ENCODE data around the gene MAP1LC3A. TPM values are rescaled to one million over a fixed set of nuclear protein-coding genes. Genes with fewer than 3 reads are reported as not detected.

MAP1LC3A gene
- total RNA-seq, 1 experiment from 2014 or later: 25.9 TPM

GRCh38 chr20:34582221-34582620 is 23.7 kb downstream of the MAP1LC3A start:
- no peak overlapping the region for H2AK5ac ChIP-seq (ENCODE audit: insufficient read length, low read length)
- H2BK15ac ChIP-seq (ENCODE audit: low read depth, low read length): no peak overlapping the region
- Mint-ChIP-seq H3K27ac (no peak overlapping the region; a peak in 1 of 7 replicates), H3K9me3 (no peaks in the 10 kb centered on the region), H3K4me1 (no peaks in the 10 kb centered on the region), H3K27me3 (ENCODE audit: low read depth) (no peaks in the 10 kb centered on the region; the same call in 1 of the 2 replicates), H3K36me3 (ENCODE audit: insufficient read depth in 1 of 3, low read depth in 3 of 3) (peaks cover 0 to 15% (median 6%) of the 10 kb centered on the region in 3 experiments; a peak in 4 of 7 replicates), H3K4me3 (no peak overlapping the region)
- H3K79me1 ChIP-seq (ENCODE audit: insufficient read depth, low read depth, low read length, poor library complexity, severe bottlenecking): no peaks in the 10 kb centered on the region
- H2BK20ac ChIP-seq (ENCODE audit: low read depth, low read length, poor library complexity, severe bottlenecking): no peak overlapping the region
- H2BK12ac ChIP-seq (ENCODE audit: insufficient read length, low read depth, low read length): no peak overlapping the region
- H3K23ac ChIP-seq (ENCODE audit: insufficient read length, low read depth, low read length): no peak overlapping the region
- no peak overlapping the region for H2BK120ac ChIP-seq (ENCODE audit: low read depth, low read length, poor library complexity, severe bottlenecking)
- no peak overlapping the region for H3T11ph ChIP-seq (ENCODE audit: low read length)
- no peak overlapping the region for H3K18ac ChIP-seq (ENCODE audit: insufficient read length, low read depth, low read length)
- TF ChIP-seq, protein P1, sequence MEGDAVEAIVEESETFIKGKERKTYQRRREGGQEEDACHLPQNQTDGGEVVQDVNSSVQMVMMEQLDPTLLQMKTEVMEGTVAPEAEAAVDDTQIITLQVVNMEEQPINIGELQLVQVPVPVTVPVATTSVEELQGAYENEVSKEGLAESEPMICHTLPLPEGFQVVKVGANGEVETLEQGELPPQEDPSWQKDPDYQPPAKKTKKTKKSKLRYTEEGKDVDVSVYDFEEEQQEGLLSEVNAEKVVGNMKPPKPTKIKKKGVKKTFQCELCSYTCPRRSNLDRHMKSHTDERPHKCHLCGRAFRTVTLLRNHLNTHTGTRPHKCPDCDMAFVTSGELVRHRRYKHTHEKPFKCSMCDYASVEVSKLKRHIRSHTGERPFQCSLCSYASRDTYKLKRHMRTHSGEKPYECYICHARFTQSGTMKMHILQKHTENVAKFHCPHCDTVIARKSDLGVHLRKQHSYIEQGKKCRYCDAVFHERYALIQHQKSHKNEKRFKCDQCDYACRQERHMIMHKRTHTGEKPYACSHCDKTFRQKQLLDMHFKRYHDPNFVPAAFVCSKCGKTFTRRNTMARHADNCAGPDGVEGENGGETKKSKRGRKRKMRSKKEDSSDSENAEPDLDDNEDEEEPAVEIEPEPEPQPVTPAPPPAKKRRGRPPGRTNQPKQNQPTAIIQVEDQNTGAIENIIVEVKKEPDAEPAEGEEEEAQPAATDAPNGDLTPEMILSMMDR (conservative IDR thresholded peaks at IDR 0.05): no peak
- no peak overlapping the region for H4K91ac ChIP-seq (ENCODE audit: insufficient read length, low read depth, low read length)
- H2BK5ac ChIP-seq (ENCODE audit: insufficient read length, low read length): no peak overlapping the region
- no peaks in the 10 kb centered on the region for H4K20me1 ChIP-seq (ENCODE audit: control insufficient read depth, insufficient read depth, insufficient read length)
- H4K5ac ChIP-seq (ENCODE audit: insufficient read length, low read depth, low read length): no peak overlapping the region
- no peak overlapping the region for H3K4me2 ChIP-seq (ENCODE audit: insufficient read depth, insufficient read length, low read length)
- H3K9me3 ChIP-seq (ENCODE audit: control insufficient read depth, low read depth, low read length): no peaks in the 10 kb centered on the region
- DNase-seq: no peak
- no peak overlapping the region for H4K8ac ChIP-seq (replicated peaks; ENCODE audit: insufficient read length, low read depth, low read length)
- WGBS (ENCODE audit: extremely low coverage, insufficient read length, low lambda C conversion rate): no CpG with 5 or more reads among the region's 4 CpGs
- H2AFZ ChIP-seq (ENCODE audit: low read length): no peak overlapping the region
- H3K27me3 ChIP-seq (ENCODE audit: insufficient read depth, low read length): no peaks in the 10 kb centered on the region
- no peaks in the 10 kb centered on the region for H3K23me2 ChIP-seq (ENCODE audit: insufficient read length, low read depth, low read length, poor library complexity, severe bottlenecking)
- no peaks in the 10 kb centered on the region for H3K79me2 ChIP-seq (ENCODE audit: insufficient read depth, low read length)
- no peak overlapping the region for H3K9ac ChIP-seq (ENCODE audit: extremely low read depth, insufficient read length, low read length)
- H3K27ac ChIP-seq (ENCODE audit: insufficient read length, low read depth, low read length): no peak overlapping the region
- no peak overlapping the region for H3K14ac ChIP-seq (ENCODE audit: insufficient read depth, low read length)
- no peaks in the 10 kb centered on the region for H3K4me1 ChIP-seq (ENCODE audit: insufficient read depth, low read length)
- no peak overlapping the region for H3K4ac ChIP-seq (ENCODE audit: low read depth, low read length)
- H3K56ac ChIP-seq (ENCODE audit: insufficient read length, low read depth, low read length): no peak overlapping the region
